ENCODE data around the gene ZFP3.
"Not testable (repeated sequence)": the region's sequence is repeated elsewhere in the genome, so short reads cannot be mapped to it uniquely, and the experiment has no call there.

Gene ZFP3

DNA sequence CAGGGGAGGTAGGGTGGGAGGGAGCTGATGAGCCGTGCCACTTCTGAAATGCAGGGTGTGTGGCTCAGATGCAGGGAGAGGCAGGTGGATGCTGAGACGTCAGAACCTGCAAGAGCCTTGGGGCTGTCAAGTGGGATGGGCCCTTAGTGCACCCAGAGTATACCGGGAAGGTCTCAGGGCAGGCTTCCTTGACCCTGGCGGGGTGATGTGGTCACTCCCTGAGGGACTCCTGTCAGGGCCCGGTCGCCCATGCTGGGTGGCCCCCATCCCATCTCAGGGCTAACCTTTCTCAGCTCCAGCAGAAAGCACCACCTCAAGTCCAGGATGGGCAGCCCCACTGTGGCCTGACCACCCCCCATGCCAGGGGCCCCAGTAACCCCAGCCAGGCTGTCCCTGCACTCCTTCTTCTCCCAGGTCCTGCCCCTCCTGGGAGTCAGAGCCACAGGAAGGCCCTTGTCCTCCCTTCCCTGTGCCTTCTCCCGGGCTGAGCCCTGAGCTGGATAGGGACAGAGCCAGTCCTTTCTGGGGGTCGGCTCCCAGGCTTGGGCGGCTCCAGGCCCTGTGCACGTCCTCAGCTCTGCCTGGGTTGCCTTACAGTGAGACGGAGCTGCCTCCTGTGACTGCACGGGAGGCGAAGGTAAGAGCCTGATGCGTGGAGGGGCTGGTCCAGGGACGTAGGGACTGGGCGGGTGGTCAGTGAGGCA lies 53.7 kb downstream of the ZFP3 start:
- H3K9me3 ChIP-seq (ENCODE audit: insufficient read depth, low read depth, low read length); DNase-seq; H3K79me1 ChIP-seq (ENCODE audit: low read length); H3K79me2 ChIP-seq (ENCODE audit: control insufficient read depth, insufficient read depth, low read length, poor library complexity); H4K8ac ChIP-seq (ENCODE audit: low read depth, low read length); H3K18ac ChIP-seq (ENCODE audit: low read length); H3K4ac ChIP-seq (ENCODE audit: low read depth, low read length); H3K27ac ChIP-seq (ENCODE audit: low read depth, low read length); H3K4me2 ChIP-seq (ENCODE audit: low read length); H4K91ac ChIP-seq (ENCODE audit: low read depth, low read length); H3K27me3 ChIP-seq (ENCODE audit: insufficient read depth, low read length); H3K23ac ChIP-seq (ENCODE audit: low read length); H2BK5ac ChIP-seq (ENCODE audit: low read depth, low read length, poor library complexity); H3K4me1 ChIP-seq (ENCODE audit: control insufficient read depth in 1 of 2, insufficient read depth in 2 of 2, low read length in 2 of 2); H2BK12ac ChIP-seq (ENCODE audit: low read length); H3K36me3 ChIP-seq (ENCODE audit: control insufficient read depth in 1 of 2, insufficient read depth in 2 of 2, low read length in 2 of 2); H2AFZ ChIP-seq (ENCODE audit: insufficient read depth, low read length, poor library complexity); H3K14ac ChIP-seq (ENCODE audit: low read length); H2AK5ac ChIP-seq (ENCODE audit: low read length); H4K12ac ChIP-seq (ENCODE audit: low read depth, low read length); H2BK120ac ChIP-seq (ENCODE audit: insufficient read depth, low read length, poor library complexity); H3K4me3 ChIP-seq (ENCODE audit: low read depth, low read length); H3K9ac ChIP-seq (ENCODE audit: low read length): not testable (repeated sequence)
- WGBS (ENCODE audit: extremely low coverage, insufficient coverage, insufficient read length): no CpG with 5 or more reads among the region's 16 CpGs

DNA sequence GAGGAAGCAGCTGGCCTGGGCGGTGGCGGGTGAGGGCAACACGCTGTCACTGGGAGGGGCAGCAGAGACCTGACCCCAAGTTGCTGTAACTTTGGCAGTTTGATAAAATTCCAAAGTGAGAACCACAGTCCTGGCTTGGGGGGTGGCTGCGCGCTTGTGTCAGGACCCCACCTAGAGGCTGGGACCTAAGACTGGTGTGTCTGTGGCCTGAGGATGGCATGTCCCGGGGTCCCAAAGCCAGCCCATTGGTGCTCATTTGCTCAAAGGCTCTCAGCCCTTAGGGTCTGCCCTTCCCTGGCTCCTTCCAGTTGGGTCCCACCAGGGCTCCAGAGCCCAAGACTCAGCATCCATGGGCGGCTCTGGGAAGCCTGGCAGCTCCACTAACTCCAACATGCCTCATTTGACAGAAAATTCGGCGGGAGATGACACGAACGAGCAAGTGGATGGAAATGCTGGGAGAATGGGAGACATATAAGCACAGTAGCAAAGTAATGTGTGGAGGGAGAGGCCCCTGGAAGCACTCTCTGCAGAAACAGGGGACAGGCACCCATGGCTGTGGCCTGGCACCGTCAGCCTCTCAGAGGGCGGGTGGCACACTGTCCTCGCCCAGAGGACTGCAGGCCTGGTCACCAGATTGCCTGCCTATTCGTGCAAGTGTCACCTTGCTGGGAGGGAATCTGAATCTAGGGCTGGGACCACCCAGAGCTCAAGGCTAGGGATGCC lies 54.4 kb downstream of the ZFP3 start:
- not testable (repeated sequence) for H3K14ac ChIP-seq (ENCODE audit: low read length); H4K91ac ChIP-seq (ENCODE audit: low read depth, low read length); H3K4me3 ChIP-seq (ENCODE audit: low read depth, low read length); H3K79me2 ChIP-seq (ENCODE audit: control insufficient read depth, insufficient read depth, low read length, poor library complexity); H3K18ac ChIP-seq (ENCODE audit: low read length); H3K4me1 ChIP-seq (ENCODE audit: control insufficient read depth in 1 of 2, insufficient read depth in 2 of 2, low read length in 2 of 2); H3K27me3 ChIP-seq (ENCODE audit: insufficient read depth, low read length); H3K23ac ChIP-seq (ENCODE audit: low read length); H3K36me3 ChIP-seq (ENCODE audit: control insufficient read depth in 1 of 2, insufficient read depth in 2 of 2, low read length in 2 of 2); H2BK12ac ChIP-seq (ENCODE audit: low read length); H3K4ac ChIP-seq (ENCODE audit: low read depth, low read length); H3K9ac ChIP-seq (ENCODE audit: low read length); H2AFZ ChIP-seq (ENCODE audit: insufficient read depth, low read length, poor library complexity); H2BK5ac ChIP-seq (ENCODE audit: low read depth, low read length, poor library complexity); H2AK5ac ChIP-seq (ENCODE audit: low read length); H3K9me3 ChIP-seq (ENCODE audit: insufficient read depth, low read depth, low read length); H3K27ac ChIP-seq (ENCODE audit: low read depth, low read length); DNase-seq; H4K8ac ChIP-seq (ENCODE audit: low read depth, low read length); H3K4me2 ChIP-seq (ENCODE audit: low read length); H4K12ac ChIP-seq (ENCODE audit: low read depth, low read length); H3K79me1 ChIP-seq (ENCODE audit: low read length); H2BK120ac ChIP-seq (ENCODE audit: insufficient read depth, low read length, poor library complexity)
- WGBS (ENCODE audit: extremely low coverage, insufficient coverage, insufficient read length): no CpG with 5 or more reads among the region's 15 CpGs

DNA sequence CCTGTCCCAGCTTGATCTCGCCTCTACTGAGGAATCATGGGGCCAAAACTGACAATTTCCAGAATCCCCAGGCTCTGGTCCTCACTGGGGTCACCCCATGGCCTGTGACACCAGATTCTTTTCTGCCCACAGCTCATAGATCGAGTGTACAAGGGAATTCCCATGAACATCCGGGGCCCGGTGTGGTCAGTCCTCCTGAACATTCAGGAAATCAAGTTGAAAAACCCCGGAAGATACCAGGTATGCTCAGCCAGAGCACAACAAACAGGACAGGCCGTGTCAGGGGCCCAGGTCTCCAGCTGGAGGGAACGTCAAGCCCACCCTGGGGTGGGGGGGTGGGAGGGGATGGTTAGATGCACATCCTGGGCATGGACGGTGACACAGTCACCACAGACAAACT lies 55.0 kb downstream of the ZFP3 start:
- Histone ChIP-seq H4K12ac (ENCODE audit: low read depth, low read length) (no peak overlapping the region), H3K9me3 (ENCODE audit: insufficient read depth, low read depth, low read length) (peaks cover 11% of the 10 kb centered on the region)

DNA sequence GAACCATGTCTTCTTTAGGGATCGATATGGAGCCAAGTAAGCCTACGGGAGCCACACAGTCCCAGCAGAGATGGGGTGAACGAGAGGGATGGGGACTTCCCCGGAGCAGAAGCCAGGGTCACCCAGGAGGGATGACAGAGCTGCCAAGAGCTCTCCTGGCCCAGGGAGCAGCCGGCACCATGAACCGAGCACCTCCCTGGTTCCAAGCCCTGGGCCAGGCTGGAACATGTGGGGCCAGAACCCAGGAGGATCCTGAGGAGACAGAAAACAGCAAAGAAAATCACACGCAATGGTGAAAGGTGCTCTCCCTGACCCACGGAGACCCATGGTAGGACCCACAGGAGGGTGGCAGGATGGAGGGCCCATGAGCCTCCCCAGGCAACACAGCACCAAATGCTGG lies 55.7 kb downstream of the ZFP3 start:
- H4K12ac ChIP-seq (ENCODE audit: low read depth, low read length); H2BK5ac ChIP-seq (ENCODE audit: low read depth, low read length, poor library complexity); H3K4ac ChIP-seq (ENCODE audit: low read depth, low read length); H3K18ac ChIP-seq (ENCODE audit: low read length); H4K8ac ChIP-seq (ENCODE audit: low read depth, low read length); H2BK120ac ChIP-seq (ENCODE audit: insufficient read depth, low read length, poor library complexity); H3K23ac ChIP-seq (ENCODE audit: low read length); H3K4me3 ChIP-seq (ENCODE audit: low read depth, low read length); H3K27ac ChIP-seq (ENCODE audit: low read depth, low read length); H2AFZ ChIP-seq (ENCODE audit: insufficient read depth, low read length, poor library complexity); H3K36me3 ChIP-seq (ENCODE audit: control insufficient read depth in 1 of 2, insufficient read depth in 2 of 2, low read length in 2 of 2); H3K9ac ChIP-seq (ENCODE audit: low read length); H3K4me2 ChIP-seq (ENCODE audit: low read length); H3K79me1 ChIP-seq (ENCODE audit: low read length); DNase-seq; H3K79me2 ChIP-seq (ENCODE audit: control insufficient read depth, insufficient read depth, low read length, poor library complexity); H4K91ac ChIP-seq (ENCODE audit: low read depth, low read length); H3K27me3 ChIP-seq (ENCODE audit: insufficient read depth, low read length); H3K14ac ChIP-seq (ENCODE audit: low read length); H2BK12ac ChIP-seq (ENCODE audit: low read length); H2AK5ac ChIP-seq (ENCODE audit: low read length); H3K4me1 ChIP-seq (ENCODE audit: control insufficient read depth in 1 of 2, insufficient read depth in 2 of 2, low read length in 2 of 2): not testable (repeated sequence)
- WGBS (ENCODE audit: extremely low coverage, insufficient coverage, insufficient read length): no CpG with 5 or more reads among the region's 8 CpGs
- peaks cover 11% of the 10 kb centered on the region for H3K9me3 ChIP-seq (ENCODE audit: insufficient read depth, low read depth, low read length)

More for the DNA sequence above, 55.0 kb downstream of the ZFP3 start:
- Histone ChIP-seq H2BK120ac (ENCODE audit: insufficient read depth, low read length, poor library complexity) (no peak overlapping the region), H3K18ac (ENCODE audit: low read length) (no peak overlapping the region), H2BK12ac (ENCODE audit: low read length) (no peak overlapping the region), H3K4me2 (ENCODE audit: low read length) (no peak overlapping the region), H2AK5ac (ENCODE audit: low read length) (no peak overlapping the region), H3K27me3 (ENCODE audit: insufficient read depth, low read length) (no peaks in the 10 kb centered on the region), H3K9ac (ENCODE audit: low read length) (no peak overlapping the region), H3K4me3 (ENCODE audit: low read depth, low read length) (no peak overlapping the region), H2BK5ac (ENCODE audit: low read depth, low read length, poor library complexity) (no peak overlapping the region), H3K27ac (ENCODE audit: low read depth, low read length) (no peak overlapping the region), H2AFZ (ENCODE audit: insufficient read depth, low read length, poor library complexity) (no peak overlapping the region), H3K79me2 (ENCODE audit: control insufficient read depth, insufficient read depth, low read length, poor library complexity) (no peaks in the 10 kb centered on the region), H3K14ac (ENCODE audit: low read length) (no peak overlapping the region), H3K36me3 (ENCODE audit: control insufficient read depth in 1 of 2, insufficient read depth in 2 of 2, low read length in 2 of 2) (no peaks in the 10 kb centered on the region), H4K91ac (ENCODE audit: low read depth, low read length) (no peak overlapping the region), H4K8ac (ENCODE audit: low read depth, low read length) (no peak overlapping the region), H3K79me1 (ENCODE audit: low read length) (no peaks in the 10 kb centered on the region), H3K23ac (ENCODE audit: low read length) (no peak overlapping the region), H3K4ac (ENCODE audit: low read depth, low read length) (no peak overlapping the region), H3K4me1 (ENCODE audit: control insufficient read depth in 1 of 2, insufficient read depth in 2 of 2, low read length in 2 of 2) (no peaks in the 10 kb centered on the region)
- WGBS (ENCODE audit: extremely low coverage, insufficient coverage, insufficient read length): no CpG with 5 or more reads among the region's 8 CpGs
- DNase-seq: no peak

All from trophoblast cell (in vitro differentiated cells and primary cell).